ENCODE measurements around the gene ZNF503.

The ZNF503 gene

GRCh38 chr10:75353183-75353582, 48.4 kb downstream of the ZNF503 start:
- no peak for DNase-seq (ENCODE audit: low read depth in 2 of 2)

- no peak for DNase-seq (ENCODE audit: low read depth in 2 of 2)
Measured at GRCh38 chr10:75352650-75353049, 48.9 kb downstream of the ZNF503 start.

GRCh38 chr10:75351637-75352036, 49.9 kb downstream of the ZNF503 start:
- no peak for DNase-seq (ENCODE audit: low read depth in 2 of 2)

DNA sequence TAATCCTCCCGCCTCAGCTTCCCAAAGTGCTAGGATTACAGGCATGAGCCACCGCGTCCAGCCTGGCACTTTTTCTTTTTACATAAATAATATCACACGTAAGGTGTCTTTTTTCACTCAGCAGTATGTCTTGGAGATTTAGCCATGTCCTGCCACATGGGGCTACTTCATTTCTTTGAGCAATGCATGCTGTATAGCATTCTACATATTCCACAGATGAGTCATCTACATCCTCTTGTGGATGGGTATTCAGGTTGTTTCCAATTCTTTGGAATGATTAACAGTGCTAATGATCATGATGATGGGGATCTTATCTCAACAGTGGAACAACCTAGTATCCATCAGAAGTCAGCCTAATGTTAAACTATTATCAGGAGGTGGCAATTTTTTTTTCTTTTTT, 50.8 kb downstream of the ZNF503 start:
- no peak for DNase-seq (ENCODE audit: low read depth in 2 of 2)
